NT2/D1 (cell line): ENCODE data around the gene SLC25A6.
A peak's percentile ranks its signal among the peaks of the same experiment; 100 is the strongest.

ENCODE experiments used
- DNase-seq: peaks from one replicate; pipeline ENCODE4 v3.0.0-alpha.2; 2011; ENCODE audit warnings: low read depth, low spot score
- H3K27me3 ChIP-seq: 2 replicates; pipeline ENCODE4 v1.6.0; 2011; ENCODE audit warnings: mild to moderate bottlenecking; ENCODE audit not compliant: insufficient read length, insufficient read depth
- H3K36me3 ChIP-seq: 2 replicates; pipeline ENCODE4 v1.6.1; 2011; ENCODE audit warnings: mild to moderate bottlenecking, low read length, mixed read lengths; ENCODE audit not compliant: insufficient read depth, insufficient read length
- H3K4me1 ChIP-seq: 2 replicates; pipeline ENCODE4 v1.5.1; 2011; ENCODE audit not compliant: insufficient read depth, insufficient read length
- H3K4me3 ChIP-seq: 2 replicates; pipeline ENCODE4 v1.5.1; 2011; ENCODE audit warnings: low read depth; ENCODE audit not compliant: insufficient read length
- H3K9ac ChIP-seq: 2 replicates; pipeline ENCODE4 v1.6.0; 2011; ENCODE audit warnings: low read depth; ENCODE audit not compliant: insufficient read length
- H3K9me3 ChIP-seq: 2 replicates; pipeline ENCODE4 v1.5.1; 2011; ENCODE audit warnings: mild to moderate bottlenecking, low read length; ENCODE audit not compliant: insufficient read depth
- SUZ12 ChIP-seq: IDR thresholded peaks from 2 replicates; pipeline ENCODE4 v1.6.1; 2011; ENCODE audit not compliant: insufficient read length, insufficient read depth; ENCODE audit errors: extremely low read depth
- YY1 ChIP-seq: IDR thresholded peaks from 2 replicates; pipeline ENCODE4 v1.6.1; 2011; ENCODE audit not compliant: insufficient read length, insufficient read depth
- ZNF274 ChIP-seq: IDR thresholded peaks from 2 replicates; pipeline ENCODE4 v1.6.1; 2011; ENCODE audit warnings: mild to moderate bottlenecking, low read depth, low read length

SLC25A6 gene

DNA sequence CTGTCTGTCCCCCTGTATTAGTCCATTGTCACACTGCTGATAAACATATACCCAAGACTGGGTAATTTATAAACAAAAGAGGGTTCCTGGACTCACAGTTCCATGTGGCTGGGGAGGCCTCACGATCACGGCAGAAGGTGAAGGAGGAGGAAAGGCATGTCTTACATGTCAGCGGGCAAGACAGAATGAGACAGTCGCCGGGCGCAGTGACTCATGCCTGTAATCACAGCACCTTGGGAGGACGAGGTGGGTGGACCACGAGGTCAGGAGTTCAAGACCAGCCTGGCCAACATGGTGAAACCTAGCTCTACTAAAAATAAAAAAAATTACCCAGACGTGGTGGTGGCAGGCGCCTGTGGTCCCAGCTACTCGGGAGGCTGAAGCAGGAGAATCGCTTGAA lies 30.6 kb downstream of the SLC25A6 start:
- Histone ChIP-seq H3K4me3 (no peak overlapping the region), H3K4me1 (peaks cover 3% of the 10 kb centered on the region), H3K9ac (no peak overlapping the region), H3K9me3 (peaks cover 9% of the 10 kb centered on the region; the same call in 1 of the 2 replicates), H3K27me3 (no peaks in the 10 kb centered on the region), H3K36me3 (peaks cover 30% of the 10 kb centered on the region)
- DNase-seq, result no peak
- TF ChIP-seq SUZ12, result no peak
- TF ChIP-seq YY1, result no peak
- no peak for TF ChIP-seq ZNF274

DNA sequence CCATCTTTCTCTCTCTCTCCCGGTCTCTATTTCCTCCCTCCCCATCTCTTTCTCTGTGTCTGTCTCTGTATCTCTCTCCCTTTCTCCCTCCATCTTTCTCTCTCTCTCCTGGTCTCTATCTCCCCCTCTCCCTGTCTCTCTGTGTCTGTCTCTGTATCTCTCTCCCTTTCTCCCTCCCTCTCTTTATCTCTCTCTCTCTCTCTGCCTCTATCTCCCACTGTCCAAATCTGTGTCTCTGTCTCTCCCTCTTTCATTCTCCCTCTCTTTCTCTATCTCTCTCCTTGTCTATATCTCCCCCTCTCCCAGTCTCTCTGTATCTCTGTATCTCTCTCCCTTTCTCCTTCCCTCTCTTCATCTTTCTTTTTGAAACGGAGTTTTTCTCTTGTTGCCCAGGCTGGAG lies 31.7 kb downstream of the SLC25A6 start:
- Histone ChIP-seq H3K27me3 (no peaks in the 10 kb centered on the region), H3K9me3 (peaks cover 9% of the 10 kb centered on the region; the same call in 1 of the 2 replicates), H3K4me1 (peaks cover 3% of the 10 kb centered on the region), H3K9ac (no peak overlapping the region), H3K4me3 (no peak overlapping the region), H3K36me3 (peaks cover 30% of the 10 kb centered on the region)
- no peak for DNase-seq
- TF ChIP-seq SUZ12 (no peak), ZNF274 (no peak), YY1 (no peak)

DNA sequence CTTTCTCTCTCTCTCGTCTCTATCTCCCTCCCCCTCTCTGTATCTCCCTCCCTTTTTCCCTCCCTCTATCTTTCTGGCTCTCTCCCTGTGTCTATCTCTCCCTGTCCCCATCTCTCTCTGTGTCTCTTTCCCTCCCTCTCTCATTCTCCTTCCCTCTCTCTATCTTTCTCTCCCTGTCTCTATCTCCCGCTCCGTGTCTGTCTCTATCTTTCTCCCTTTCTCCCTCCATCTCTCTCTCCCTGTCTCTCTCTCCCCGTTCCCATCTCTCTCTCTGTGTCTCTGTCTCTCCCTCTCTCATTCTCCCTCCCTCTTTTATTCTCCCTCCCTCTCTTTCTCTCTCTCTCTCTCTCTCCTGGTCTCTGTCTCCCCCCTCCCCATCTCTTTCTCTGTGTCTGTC lies 32.4 kb downstream of the SLC25A6 start:
- H3K4me1 ChIP-seq, result peaks cover 3% of the 10 kb centered on the region
- no peak overlapping the region for H3K9ac ChIP-seq
- peaks cover 9% of the 10 kb centered on the region; the same call in 1 of the 2 replicates for H3K9me3 ChIP-seq
- DNase-seq, result no peak
- TF ChIP-seq ZNF274 (no peak), YY1 (no peak), SUZ12 (no peak)
- H3K27me3 ChIP-seq, result no peaks in the 10 kb centered on the region
- H3K4me3 ChIP-seq, result no peak overlapping the region
- peaks cover 27% of the 10 kb centered on the region for H3K36me3 ChIP-seq

DNA sequence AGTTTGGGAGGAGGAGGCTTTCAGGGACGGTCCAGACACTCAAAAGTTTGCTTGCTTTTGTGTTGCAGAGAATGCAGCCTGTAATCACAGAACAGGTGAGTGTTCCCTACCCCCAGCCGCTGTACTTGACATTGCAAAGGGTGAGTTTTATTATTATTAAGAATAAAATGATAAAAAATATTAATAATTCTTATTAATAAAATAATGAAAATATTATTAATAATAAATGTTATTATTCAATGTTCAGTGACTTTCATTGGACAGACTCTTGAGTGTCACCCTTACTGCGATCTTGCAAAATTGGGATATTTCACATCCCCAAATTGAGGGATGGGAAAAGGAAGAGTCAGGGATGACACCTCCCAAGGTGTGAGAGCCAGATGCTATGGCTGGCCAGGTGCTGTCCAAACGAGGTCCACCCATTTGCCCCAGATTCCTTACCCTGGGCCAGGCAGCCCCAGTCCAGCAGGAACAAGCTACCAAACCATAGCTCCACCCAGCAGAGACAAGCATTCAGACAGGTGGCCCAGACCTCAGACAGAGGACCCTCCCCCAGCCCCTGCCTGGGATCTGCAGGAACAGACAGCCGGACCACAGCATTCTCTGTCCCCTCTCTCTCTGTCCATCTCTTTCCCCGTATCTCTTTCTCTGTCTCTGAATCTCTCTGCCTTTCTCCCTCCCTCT lies 33.0 kb downstream of the SLC25A6 start:
- TF ChIP-seq YY1, result no peak
- no peak for TF ChIP-seq ZNF274
- no peak for TF ChIP-seq SUZ12
- H3K9me3 ChIP-seq, result peaks cover 9% of the 10 kb centered on the region; the same call in 1 of the 2 replicates
- H3K4me1 ChIP-seq, result peaks cover 3% of the 10 kb centered on the region
- H3K36me3 ChIP-seq, result peaks cover 25% of the 10 kb centered on the region
- no peak overlapping the region for H3K9ac ChIP-seq
- no peaks in the 10 kb centered on the region for H3K27me3 ChIP-seq
- no peak overlapping the region for H3K4me3 ChIP-seq
- no peak for DNase-seq

DNA sequence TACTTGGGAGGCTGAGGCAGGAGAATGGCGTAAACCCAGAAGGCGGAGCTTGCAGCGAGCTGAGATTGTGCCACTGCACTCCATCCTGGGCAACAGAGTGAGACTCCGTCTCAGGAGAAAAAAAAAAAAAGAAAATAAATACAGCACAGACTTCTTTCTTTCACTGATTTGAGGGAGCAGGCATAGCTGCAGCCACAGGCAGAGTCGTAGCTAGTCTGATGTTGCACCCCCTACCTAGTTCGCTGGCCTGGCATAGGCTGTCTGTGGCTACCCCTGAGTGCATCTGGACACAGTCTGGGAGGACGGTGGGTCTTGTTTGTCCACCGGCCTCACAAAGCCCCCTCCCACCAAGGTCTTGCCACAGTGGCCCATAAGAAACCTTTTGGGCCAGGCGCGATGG lies 33.9 kb downstream of the SLC25A6 start:
- peaks cover 14% of the 10 kb centered on the region; the same call in 1 of the 2 replicates for H3K9me3 ChIP-seq
- H3K9ac ChIP-seq, result no peak overlapping the region
- DNase-seq, result no peak
- H3K4me1 ChIP-seq, result peaks cover 3% of the 10 kb centered on the region
- no peak overlapping the region for H3K4me3 ChIP-seq
- H3K27me3 ChIP-seq, result no peaks in the 10 kb centered on the region
- no peak for TF ChIP-seq ZNF274
- no peak for TF ChIP-seq SUZ12
- no peak for TF ChIP-seq YY1
- H3K36me3 ChIP-seq, result peaks cover 26% of the 10 kb centered on the region

DNA sequence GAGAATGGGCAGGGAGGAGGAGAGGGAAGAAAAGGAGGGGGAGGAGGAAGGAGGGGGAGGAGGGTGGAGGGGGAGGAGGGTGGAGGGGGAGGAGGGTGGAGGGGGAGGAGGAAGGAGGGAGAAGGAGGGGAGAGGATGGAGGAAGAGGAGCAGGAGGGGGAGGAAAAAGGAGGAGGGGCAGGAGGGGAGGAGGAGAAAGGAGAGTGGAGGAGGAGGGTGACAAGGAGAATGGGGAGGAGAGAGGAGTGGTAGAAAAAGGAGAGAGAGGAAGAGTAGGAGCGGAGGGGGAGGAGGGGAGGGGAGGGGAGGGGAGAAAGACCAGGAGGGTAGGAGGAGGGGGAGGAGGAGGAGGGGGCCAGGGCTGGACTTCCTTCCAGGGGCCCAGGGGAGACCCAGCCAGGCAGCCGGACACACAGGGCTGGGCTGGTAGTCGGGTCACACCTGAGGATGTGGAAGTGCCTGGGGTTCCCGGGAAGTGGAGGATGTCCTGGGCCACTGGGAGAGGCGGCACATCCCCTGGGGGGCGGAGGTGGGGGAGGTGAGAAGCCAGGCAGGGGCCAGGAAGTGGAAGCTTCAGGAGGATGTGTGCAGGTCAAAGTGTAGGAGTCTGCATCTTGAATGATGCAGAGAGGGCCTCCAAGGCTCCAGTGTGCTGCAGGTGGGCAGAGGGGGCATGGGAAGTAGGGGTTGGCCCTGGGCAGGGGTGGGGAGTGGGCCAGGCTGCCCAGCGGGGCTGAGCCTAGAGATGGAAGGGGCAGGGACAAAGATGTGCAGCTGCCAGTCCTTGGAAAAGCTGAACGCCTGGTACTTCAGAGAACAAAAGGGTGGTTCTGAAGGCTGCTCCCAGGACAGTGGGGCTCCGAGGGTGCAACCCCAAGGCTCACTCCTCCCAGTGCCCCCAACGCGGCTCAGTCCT lies 36.5 kb downstream of the SLC25A6 start:
- DNase-seq, result no peak
- Histone ChIP-seq H3K9ac (peak overlapping the region; percentile 32), H3K9me3 (peaks cover 18% of the 10 kb centered on the region; the same call in 1 of the 2 replicates), H3K4me3 (no peak overlapping the region), H3K36me3 (peaks cover 23% of the 10 kb centered on the region), H3K4me1 (peaks cover 3% of the 10 kb centered on the region), H3K27me3 (no peaks in the 10 kb centered on the region)
- no peak for TF ChIP-seq SUZ12
- no peak for TF ChIP-seq ZNF274
- no peak for TF ChIP-seq YY1
